ENCODE results near the gene SYN1.

SYN1 gene

GRCh38 chrX:47595716-47596251, 23.9 kb downstream of the SYN1 start:
- no peak overlapping the region for H3K9ac ChIP-seq

GRCh38 chrX:47593522-47593921, 26.1 kb downstream of the SYN1 start:
- no peak for TF ChIP-seq CTCF (IDR thresholded peaks at IDR 0.05)
- no peaks in the 10 kb centered on the region for H3K4me1 ChIP-seq

More at GRCh38 chrX:47595716-47596251, 23.9 kb downstream of the SYN1 start:
- TF ChIP-seq CTCF (IDR thresholded peaks at IDR 0.05) = no peak
- Histone ChIP-seq H3K4me2 (ENCODE audit: low read length) (no peak overlapping the region), H3K27me3 (ENCODE audit: control insufficient read depth, insufficient read depth, low read length) (no peaks in the 10 kb centered on the region), H3K79me2 (no peaks in the 10 kb centered on the region), H3K4me1 (no peaks in the 10 kb centered on the region), H3K9me3 (ENCODE audit: control insufficient read depth, low read length) (no peaks in the 10 kb centered on the region), H3K4me3 (ENCODE audit: low read depth, low read length) (no peak overlapping the region), H3K27ac (peak overlapping the region; percentile 39), H3K36me3 (ENCODE audit: control insufficient read depth, insufficient read depth, low read length) (no peaks in the 10 kb centered on the region), H2AFZ (no peak overlapping the region)

GRCh38 chrX:47590984-47591383, 28.7 kb downstream of the SYN1 start:
- Histone ChIP-seq H3K4me3 (ENCODE audit: low read depth, low read length) (no peak overlapping the region), H3K4me1 (no peaks in the 10 kb centered on the region), H3K27me3 (ENCODE audit: control insufficient read depth, insufficient read depth, low read length) (no peaks in the 10 kb centered on the region), H3K9me3 (ENCODE audit: control insufficient read depth, low read length) (no peaks in the 10 kb centered on the region), H2AFZ (no peak overlapping the region), H3K27ac (no peak overlapping the region), H3K9ac (no peak overlapping the region), H3K36me3 (ENCODE audit: control insufficient read depth, insufficient read depth, low read length) (no peaks in the 10 kb centered on the region), H3K4me2 (ENCODE audit: low read length) (no peak overlapping the region), H3K79me2 (no peaks in the 10 kb centered on the region)
- no peak for TF ChIP-seq CTCF (IDR thresholded peaks at IDR 0.05)

More at GRCh38 chrX:47593522-47593921, 26.1 kb downstream of the SYN1 start:
- no peak overlapping the region for H3K4me3 ChIP-seq (ENCODE audit: low read depth, low read length)
- no peaks in the 10 kb centered on the region for H3K36me3 ChIP-seq (ENCODE audit: control insufficient read depth, insufficient read depth, low read length)
- H3K79me2 ChIP-seq = no peaks in the 10 kb centered on the region
- H3K27ac ChIP-seq = no peak overlapping the region
- no peaks in the 10 kb centered on the region for H3K9me3 ChIP-seq (ENCODE audit: control insufficient read depth, low read length)
- no peak overlapping the region for H3K4me2 ChIP-seq (ENCODE audit: low read length)
- no peaks in the 10 kb centered on the region for H3K27me3 ChIP-seq (ENCODE audit: control insufficient read depth, insufficient read depth, low read length)
- H2AFZ ChIP-seq = no peak overlapping the region
- no peak overlapping the region for H3K9ac ChIP-seq

GRCh38 chrX:47587906-47588735, 31.5 kb downstream of the SYN1 start:
- no peaks in the 10 kb centered on the region for H3K27me3 ChIP-seq (ENCODE audit: control insufficient read depth, insufficient read depth, low read length)
- no peak overlapping the region for H3K4me3 ChIP-seq (ENCODE audit: low read depth, low read length)
- H3K27ac ChIP-seq = no peak overlapping the region
- H3K9me3 ChIP-seq (ENCODE audit: control insufficient read depth, low read length) = no peaks in the 10 kb centered on the region
- no peaks in the 10 kb centered on the region for H3K36me3 ChIP-seq (ENCODE audit: control insufficient read depth, insufficient read depth, low read length)
- no peak overlapping the region for H3K4me2 ChIP-seq (ENCODE audit: low read length)
- no peak overlapping the region for H2AFZ ChIP-seq
- H3K4me1 ChIP-seq = no peaks in the 10 kb centered on the region
- no peak for TF ChIP-seq CTCF (IDR thresholded peaks at IDR 0.05)
- H3K9ac ChIP-seq = no peak overlapping the region
- no peaks in the 10 kb centered on the region for H3K79me2 ChIP-seq

Measured in parathyroid adenoma (tissue), 2 donors.